HL-60/S4 treated with retinoic acid at 250 ng/mL for 4 days and 3 days (cell line): Measurements from ENCODE around the gene STIM2.

Experiments
- in situ Hi-C: fragments of 300-500 bp; cut with MboI; formaldehyde crosslinking; loops from 2 replicates; pipeline ENCODE4 v1.7.0; 2022; ENCODE audit warnings: low sequenced_read_pairs

Gene STIM2

GRCh38 chr4:27066591-27066990 lies 205.9 kb downstream of the STIM2 start:
- in situ Hi-C loops, result loop anchor here (25.0 kb wide), 1 partner anchor 246 kb away; no protein-coding TSS in a partner anchor

DNA sequence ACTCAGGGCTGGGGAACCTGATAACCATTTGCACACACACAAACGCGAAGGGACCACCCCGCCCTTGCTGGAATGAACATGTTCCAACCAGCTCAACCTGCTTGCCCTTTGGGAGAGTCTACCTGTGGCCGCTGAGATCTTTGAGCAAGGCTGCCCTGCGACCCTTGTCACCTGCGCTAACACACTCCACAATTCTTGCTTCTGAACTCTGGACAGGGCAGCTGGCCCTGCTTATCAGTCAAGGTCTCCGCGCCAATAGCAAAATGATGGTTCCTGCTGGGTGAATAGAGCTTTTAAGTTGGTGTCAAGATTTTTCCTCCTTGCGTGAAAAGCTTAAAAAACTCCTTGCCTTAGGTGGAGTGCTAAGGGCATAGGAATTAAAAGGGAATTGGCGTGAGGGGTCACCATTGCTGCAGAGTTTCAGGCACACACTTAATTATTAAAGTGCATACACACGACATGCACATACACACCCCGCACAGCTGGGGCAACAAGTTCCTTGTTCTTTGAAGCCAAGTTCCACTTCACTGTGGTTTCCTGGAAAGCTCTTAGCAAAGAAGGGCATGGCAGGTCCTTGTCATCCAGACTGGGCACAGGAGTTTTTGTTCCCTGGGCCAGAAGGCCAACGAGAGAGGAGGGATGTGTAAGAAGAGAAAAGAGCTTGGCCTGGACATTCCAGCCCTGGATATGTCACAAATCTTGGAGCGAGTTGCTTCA lies 207.7 kb downstream of the STIM2 start:
- in situ Hi-C loops, result loop anchor here (25.0 kb wide), 1 partner anchor 244 kb away; no protein-coding TSS in a partner anchor
